ENCODE results near the gene ASS1. TPM values are rescaled to one million over a fixed set of nuclear protein-coding genes. Genes with fewer than 3 reads are reported as not detected.

The ASS1 gene
- total RNA-seq, 1 experiment from 2014 or later = 5.8 TPM

- no peak overlapping the region for H3K4me3 ChIP-seq (ENCODE audit: low read depth, low read length, poor library complexity, severe bottlenecking)
- no peak for TF ChIP-seq EZH2 (IDR thresholded peaks at IDR 0.05; ENCODE audit: borderline replicate concordance, low read depth, low read length, poor library complexity, severe bottlenecking)
- TF ChIP-seq, protein P1, sequence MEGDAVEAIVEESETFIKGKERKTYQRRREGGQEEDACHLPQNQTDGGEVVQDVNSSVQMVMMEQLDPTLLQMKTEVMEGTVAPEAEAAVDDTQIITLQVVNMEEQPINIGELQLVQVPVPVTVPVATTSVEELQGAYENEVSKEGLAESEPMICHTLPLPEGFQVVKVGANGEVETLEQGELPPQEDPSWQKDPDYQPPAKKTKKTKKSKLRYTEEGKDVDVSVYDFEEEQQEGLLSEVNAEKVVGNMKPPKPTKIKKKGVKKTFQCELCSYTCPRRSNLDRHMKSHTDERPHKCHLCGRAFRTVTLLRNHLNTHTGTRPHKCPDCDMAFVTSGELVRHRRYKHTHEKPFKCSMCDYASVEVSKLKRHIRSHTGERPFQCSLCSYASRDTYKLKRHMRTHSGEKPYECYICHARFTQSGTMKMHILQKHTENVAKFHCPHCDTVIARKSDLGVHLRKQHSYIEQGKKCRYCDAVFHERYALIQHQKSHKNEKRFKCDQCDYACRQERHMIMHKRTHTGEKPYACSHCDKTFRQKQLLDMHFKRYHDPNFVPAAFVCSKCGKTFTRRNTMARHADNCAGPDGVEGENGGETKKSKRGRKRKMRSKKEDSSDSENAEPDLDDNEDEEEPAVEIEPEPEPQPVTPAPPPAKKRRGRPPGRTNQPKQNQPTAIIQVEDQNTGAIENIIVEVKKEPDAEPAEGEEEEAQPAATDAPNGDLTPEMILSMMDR (conservative IDR thresholded peaks at IDR 0.05; ENCODE audit: low read depth, low read length) = no peak
- intact Hi-C loops (cut with micrococcal nuclease; ENCODE audit: unreplicated experiment) = no loop called here
- no peak for DNase-seq (ENCODE audit: low spot score)
- H3K27me3 ChIP-seq (replicated peaks; ENCODE audit: insufficient read depth, low read depth, low read length, poor library complexity) = no peaks in the 10 kb centered on the region
- no TSS peak for BruUV-seq (replicated peaks)
- no peak overlapping the region for H3K27ac ChIP-seq (ENCODE audit: low read depth, low read length, poor library complexity, severe bottlenecking)
- H3K36me3 ChIP-seq (ENCODE audit: insufficient read depth, low read length, poor library complexity, severe bottlenecking) = no peaks in the 10 kb centered on the region
- ChIA-PET POLR2A (ENCODE audit: low non-redundant PET) (no interaction called here), CTCF (no interaction called here)
- no peaks in the 10 kb centered on the region for H3K4me1 ChIP-seq (ENCODE audit: insufficient read depth, low read length, poor library complexity, severe bottlenecking)
- H3K9me3 ChIP-seq (ENCODE audit: low read depth, low read length, poor library complexity, severe bottlenecking) = no peaks in the 10 kb centered on the region
These were observed 77.0 kb downstream of the ASS1 start for GRCh38 chr9:130521715-130522114.

GRCh38 chr9:130522233-130522808 is 77.6 kb downstream of the ASS1 start:
- intact Hi-C loops (cut with micrococcal nuclease; ENCODE audit: unreplicated experiment) = no loop called here
- no peak overlapping the region for H3K4me3 ChIP-seq (ENCODE audit: low read depth, low read length, poor library complexity, severe bottlenecking)
- CTCF ChIA-PET = no interaction called here
- POLR2A ChIA-PET (ENCODE audit: low non-redundant PET) = no interaction called here
- H3K4me1 ChIP-seq (ENCODE audit: insufficient read depth, low read length, poor library complexity, severe bottlenecking) = no peaks in the 10 kb centered on the region
- TF ChIP-seq EZH2 (IDR thresholded peaks at IDR 0.05; ENCODE audit: borderline replicate concordance, low read depth, low read length, poor library complexity, severe bottlenecking) = no peak
- TF ChIP-seq, protein P1 (conservative IDR thresholded peaks at IDR 0.05; ENCODE audit: low read depth, low read length) = no peak
- no peaks in the 10 kb centered on the region for H3K9me3 ChIP-seq (ENCODE audit: low read depth, low read length, poor library complexity, severe bottlenecking)
- BruUV-seq (replicated peaks) = no TSS peak
- no peaks in the 10 kb centered on the region for H3K27me3 ChIP-seq (replicated peaks; ENCODE audit: insufficient read depth, low read depth, low read length, poor library complexity)
- H3K36me3 ChIP-seq (ENCODE audit: insufficient read depth, low read length, poor library complexity, severe bottlenecking) = no peaks in the 10 kb centered on the region
- H3K27ac ChIP-seq (ENCODE audit: low read depth, low read length, poor library complexity, severe bottlenecking) = no peak overlapping the region
- DNase-seq (ENCODE audit: low spot score) = no peak

- DNase-seq (ENCODE audit: low spot score) = no peak
- TF ChIP-seq EZH2 (IDR thresholded peaks at IDR 0.05; ENCODE audit: borderline replicate concordance, low read depth, low read length, poor library complexity, severe bottlenecking) = no peak
- CTCF ChIA-PET = no interaction called here
- Histone ChIP-seq H3K9me3 (ENCODE audit: low read depth, low read length, poor library complexity, severe bottlenecking) (no peaks in the 10 kb centered on the region), H3K27me3 (replicated peaks; ENCODE audit: insufficient read depth, low read depth, low read length, poor library complexity) (no peaks in the 10 kb centered on the region), H3K4me1 (ENCODE audit: insufficient read depth, low read length, poor library complexity, severe bottlenecking) (no peaks in the 10 kb centered on the region), H3K27ac (ENCODE audit: low read depth, low read length, poor library complexity, severe bottlenecking) (no peak overlapping the region), H3K4me3 (ENCODE audit: low read depth, low read length, poor library complexity, severe bottlenecking) (no peak overlapping the region), H3K36me3 (ENCODE audit: insufficient read depth, low read length, poor library complexity, severe bottlenecking) (no peaks in the 10 kb centered on the region)
- BruUV-seq (replicated peaks) = no TSS peak
- intact Hi-C loops (cut with micrococcal nuclease; ENCODE audit: unreplicated experiment) = no loop called here
- POLR2A ChIA-PET (ENCODE audit: low non-redundant PET) = no interaction called here
These were observed 79.2 kb downstream of the ASS1 start for GRCh38 chr9:130523921-130524320.

- no TSS peak for BruUV-seq (replicated peaks)
- TF ChIP-seq, protein P1 (conservative IDR thresholded peaks at IDR 0.05; ENCODE audit: low read depth, low read length) = no peak
- no peaks in the 10 kb centered on the region for H3K4me1 ChIP-seq (ENCODE audit: insufficient read depth, low read length, poor library complexity, severe bottlenecking)
- no peak overlapping the region for H3K27ac ChIP-seq (ENCODE audit: low read depth, low read length, poor library complexity, severe bottlenecking)
- no peaks in the 10 kb centered on the region for H3K9me3 ChIP-seq (ENCODE audit: low read depth, low read length, poor library complexity, severe bottlenecking)
- intact Hi-C loops (cut with micrococcal nuclease; ENCODE audit: unreplicated experiment) = no loop called here
- H3K36me3 ChIP-seq (ENCODE audit: insufficient read depth, low read length, poor library complexity, severe bottlenecking) = no peaks in the 10 kb centered on the region
- ChIA-PET POLR2A (ENCODE audit: low non-redundant PET) (no interaction called here), CTCF (no interaction called here)
- H3K27me3 ChIP-seq (replicated peaks; ENCODE audit: insufficient read depth, low read depth, low read length, poor library complexity) = no peaks in the 10 kb centered on the region
- DNase-seq (ENCODE audit: low spot score) = no peak
- H3K4me3 ChIP-seq (ENCODE audit: low read depth, low read length, poor library complexity, severe bottlenecking) = no peak overlapping the region
These were observed 81.6 kb downstream of the ASS1 start for GRCh38 chr9:130526193-130526853.
